Endothelial cell of umbilical vein (primary cell): ENCODE measurements around the gene CTDP1. TPM values are rescaled to one million over a fixed set of nuclear protein-coding genes. Genes with fewer than 3 reads are reported as not detected.
A peak's percentile ranks its signal among the peaks of the same experiment; 100 is the strongest.

Experiments used
- BruUV-seq: library from RNA; stranded (reverse); fragments of 400-500 nt; replicated peaks from 2 replicates; lab custom pipeline; 2021; lab: Mats Ljungman, UMichigan
- CTCF ChIA-PET: fragments of 300-600, 350-600 bp; sonication (Branson Sonifier 250); formaldehyde crosslinking; loops from one replicate; lab custom pipeline; 2021; ENCODE audit warnings: antibody characterized with exemption, inconsistent platforms; lab: Charles Lee
- POLR2A ChIA-PET: fragments of 300-600, 350-600 bp; sonication (Branson Sonifier 250); formaldehyde crosslinking; loops from one replicate; lab custom pipeline; 2021; ENCODE audit warnings: antibody characterized with exemption, inconsistent platforms; lab: Charles Lee
- DNase-seq: peaks from one replicate; pipeline ENCODE4 v3.0.0-alpha.2; 2011; ENCODE audit warnings: low read depth, low spot score
- FAIRE-seq: peaks from 2 replicates; lab custom pipeline; 2011; peaks lifted over from hg19 to GRCh38; lab: Jason Lieb, UNC
- H2AFZ ChIP-seq: 2 replicates; pipeline ENCODE4 v1.6.0; 2012; ENCODE audit warnings: low read depth, low read length, control low read depth, inconsistent platforms
- H3K27ac ChIP-seq: 2 replicates; pipeline ENCODE4 v1.5.1; 2011; ENCODE audit warnings: low read depth, mild to moderate bottlenecking, control low read depth, low read length, moderate library complexity; ENCODE audit not compliant: insufficient read depth
- H3K27me3 ChIP-seq, 2 experiments: 2 replicates each; pipeline versions ENCODE4 v1.6.0 to v1.6.1; 2011; ENCODE audit warnings: low read length in 2 of 2, mixed read lengths in 1 of 2; ENCODE audit not compliant: control insufficient read depth in 2 of 2, insufficient read depth in 2 of 2
- H3K36me3 ChIP-seq, 2 experiments: 2 replicates in 1 of 2; 3 replicates in 1 of 2; pipeline ENCODE4 v1.5.1; 2011; ENCODE audit warnings: low read length in 2 of 2, mild to moderate bottlenecking in 1 of 2, moderate library complexity in 1 of 2; ENCODE audit not compliant: control insufficient read depth in 2 of 2, insufficient read depth in 2 of 2; ENCODE audit errors: extremely low read depth in 1 of 2
- H3K4me1 ChIP-seq: 3 replicates; pipeline ENCODE4 v1.5.1; 2011; ENCODE audit warnings: mild to moderate bottlenecking, low read length; ENCODE audit not compliant: control insufficient read depth, insufficient read depth; ENCODE audit errors: extremely low read depth
- H3K4me2 ChIP-seq: 2 replicates; pipeline ENCODE4 v1.6.1; 2011; ENCODE audit warnings: low read length, control low read depth, mixed read lengths; ENCODE audit not compliant: insufficient read depth
- H3K4me3 ChIP-seq, 3 experiments: fragments of 200-600 bp in 1 of 3; sonication (generic), shearing (Covaris generic) in 1 of 3; replicated peaks in 1 of 3; 2 replicates each; pipeline ENCODE4 v1.5.1; 2011 to 2016; ENCODE audit warnings: control low read depth in 3 of 3, low read length in 3 of 3, mild to moderate bottlenecking in 2 of 3, inconsistent platforms in 1 of 3, low read depth in 1 of 3, moderate library complexity in 1 of 3; ENCODE audit not compliant: insufficient read depth in 1 of 3
- H3K79me2 ChIP-seq: 2 replicates; pipeline ENCODE4 v1.6.0; 2012; ENCODE audit warnings: low read length, inconsistent platforms; ENCODE audit not compliant: control insufficient read depth, insufficient read depth
- H3K9ac ChIP-seq: replicated peaks from 2 replicates; pipeline ENCODE3; 2011; ENCODE audit warnings: low read length, control low read depth; ENCODE audit not compliant: insufficient read depth; ENCODE audit errors: extremely low read depth
- H3K9me1 ChIP-seq: replicated peaks from 3 replicates; pipeline ENCODE4 v1.6.0; 2011; ENCODE audit warnings: mild to moderate bottlenecking, low read length; ENCODE audit not compliant: control insufficient read depth, insufficient read depth; ENCODE audit errors: extremely low read depth
- H3K9me3 ChIP-seq: replicated peaks from 2 replicates; pipeline ENCODE4 v1.5.1; 2012; ENCODE audit warnings: low read length, inconsistent platforms; ENCODE audit not compliant: control insufficient read depth, insufficient read depth
- H4K20me1 ChIP-seq: replicated peaks from 2 replicates; pipeline ENCODE3; 2011; ENCODE audit warnings: mild to moderate bottlenecking, low read length; ENCODE audit not compliant: control insufficient read depth, insufficient read depth; ENCODE audit errors: extremely low read depth
- CTCF ChIP-seq, 2 donors: IDR thresholded peaks; 1 replicate in 1 of 2; 2 replicates in 1 of 2; pipeline ENCODE4 v1.5.1; 2011; ENCODE audit warnings: low read length in 2 of 2, mild to moderate bottlenecking in 2 of 2, moderate library complexity in 2 of 2, control low read depth in 1 of 2, inconsistent platforms in 1 of 2, low read depth in 1 of 2; ENCODE audit not compliant: insufficient read depth in 1 of 2; ENCODE audit errors: extremely low read depth in 1 of 2
- EZH2 ChIP-seq: IDR thresholded peaks from 2 replicates; pipeline ENCODE4 v1.6.1; 2012; ENCODE audit warnings: borderline replicate concordance, low read depth, mild to moderate bottlenecking, moderate library complexity, low read length, inconsistent platforms; ENCODE audit not compliant: severe bottlenecking
- FOS ChIP-seq: IDR thresholded peaks from 2 replicates; pipeline ENCODE4 v1.6.1; 2011; ENCODE audit warnings: mild to moderate bottlenecking, low read length, moderate library complexity, borderline replicate concordance; ENCODE audit not compliant: insufficient read depth
- GATA2 ChIP-seq: IDR thresholded peaks from 2 replicates; pipeline ENCODE4 v1.7.0; 2011; ENCODE audit warnings: low read depth, mild to moderate bottlenecking, moderate library complexity, mixed read lengths, low read length; ENCODE audit not compliant: insufficient read length, insufficient read depth
- JUN ChIP-seq: IDR thresholded peaks from 2 replicates; pipeline ENCODE4 v1.6.1; 2011; ENCODE audit warnings: borderline replicate concordance, low read depth; ENCODE audit not compliant: insufficient read length, insufficient read depth
- MYC ChIP-seq: IDR thresholded peaks from one replicate; pipeline ENCODE4 v1.6.1; 2011; ENCODE audit warnings: mild to moderate bottlenecking, low read depth, low read length
- POLR2A ChIP-seq: IDR thresholded peaks from 2 replicates; pipeline ENCODE4 v1.6.1; 2012; ENCODE audit warnings: low read depth, mild to moderate bottlenecking, control low read depth, low read length
- dilution Hi-C: fragments of 300-500 bp; cut with MboI; formaldehyde crosslinking; loops from one replicate; pipeline ENCODE4 v1.15.0; 2019; ENCODE audit warnings: low sequenced_read_pairs; ENCODE audit not compliant: extremely low pct_ligation_motif_present
- intact Hi-C: fragments of 100-400 bp; cut with micrococcal nuclease; formaldehyde crosslinking; loops from one replicate; pipeline ENCODE4 v1.10.0; 2022
- polyA plus RNA-seq, 4 experiments: library from polyadenylated mRNA; depleted of rRNA in 3 of 4; stranded (reverse) in 3 of 4; unstranded in 1 of 4; fragments of >200 nt; gene quantifications; 2 replicates each; pipeline versions ENCODE4 v1.2.1 to v1.2.3, GENCODE V29; 2011 to 2012; ENCODE audit warnings: missing spikeins in 1 of 4
- total RNA-seq: library from RNA; stranded (reverse); gene quantifications from 2 replicates; pipeline ENCODE4 v1.2.3, GENCODE V29; 2021
- TF ChIP-seq, protein P1 (sequence below): IDR thresholded peaks from 2 replicates; pipeline ENCODE4 v1.6.1; 2011; ENCODE audit not compliant: insufficient read depth, insufficient read length

The CTDP1 gene
- total and polyA plus RNA-seq, 2 donors (not counting 3 experiments of a cell fraction or from before 2014, with no cell fraction given) = 15.3 to 27.6 TPM

DNA sequence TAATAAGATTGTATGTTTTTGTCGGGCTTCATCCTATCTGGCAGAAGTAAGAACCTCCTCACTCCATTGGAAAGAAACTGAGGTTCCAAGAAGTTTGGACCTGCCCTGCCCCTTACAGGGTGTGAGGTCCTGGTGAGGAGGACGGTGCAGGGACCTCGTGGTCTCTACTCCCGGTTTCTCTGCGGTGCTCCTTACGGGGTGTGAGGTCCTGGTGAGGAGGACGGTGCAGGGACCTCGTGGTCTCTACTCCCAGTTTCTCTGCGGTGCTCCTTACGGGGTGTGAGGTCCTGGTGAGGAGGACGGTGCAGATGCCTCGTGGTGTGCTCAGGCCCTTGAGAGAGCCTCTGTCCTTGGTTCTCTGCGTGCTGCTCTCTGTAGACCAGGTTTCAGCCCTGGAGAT lies 5.2 kb downstream of the CTDP1 start:
- intact Hi-C loops = no loop called here
- Histone ChIP-seq H3K4me3 (no peak overlapping the region), H3K4me1 (peaks cover 7% of the 10 kb centered on the region), H3K27me3 (no peaks in the 10 kb centered on the region), H3K27ac (no peak overlapping the region), H4K20me1 (no peaks in the 10 kb centered on the region), H3K9me1 (no peaks in the 10 kb centered on the region), H2AFZ (no peak overlapping the region), H3K36me3 (no peaks in the 10 kb centered on the region), H3K4me2 (no peak overlapping the region), H3K79me2 (peaks cover 84% of the 10 kb centered on the region), H3K9ac (no peak overlapping the region), H3K9me3 (no peaks in the 10 kb centered on the region)
- CTCF ChIA-PET = no interaction called here
- no TSS peak for BruUV-seq
- DNase-seq = peak; percentile 7
- dilution Hi-C loops = no loop called here
- FAIRE-seq = no peak
- POLR2A ChIA-PET = no interaction called here
- TF ChIP-seq POLR2A = no peak
- TF ChIP-seq CTCF (IDR thresholded peaks at IDR 0.05; ENCODE audit: extremely low read depth in 1 of 2, insufficient read depth in 1 of 2, low read depth in 1 of 2, low read length in 2 of 2) = no peak
- TF ChIP-seq, protein P1, sequence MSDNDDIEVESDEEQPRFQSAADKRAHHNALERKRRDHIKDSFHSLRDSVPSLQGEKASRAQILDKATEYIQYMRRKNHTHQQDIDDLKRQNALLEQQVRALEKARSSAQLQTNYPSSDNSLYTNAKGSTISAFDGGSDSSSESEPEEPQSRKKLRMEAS = no peak
- no peak for TF ChIP-seq MYC
- no peak for TF ChIP-seq JUN
- no peak for TF ChIP-seq FOS
- no peak for TF ChIP-seq GATA2
- TF ChIP-seq EZH2 = no peak
